SK-N-SH (cell line): Measurements from ENCODE around the gene RIN3. TPM values are rescaled to one million over a fixed set of nuclear protein-coding genes. Genes with fewer than 3 reads are reported as not detected.

Experiments
- CTCF ChIA-PET: fragments of 300-600, 350-600 bp; formaldehyde crosslinking; extraction: SDS; loops from one replicate; lab custom pipeline; 2021; lab: Yijun Ruan, JAX
- POLR2A ChIA-PET: fragments of 350-600 bp; sonication (Branson Sonifier 250); formaldehyde crosslinking; extraction: SDS; loops from one replicate; lab custom pipeline; 2020; ENCODE audit warnings: antibody characterized with exemption, inconsistent platforms; lab: Yijun Ruan, JAX
- DNase-seq: peaks from one replicate; pipeline ENCODE4 v3.0.0; 2012
- H2AFZ ChIP-seq: fragments of 200-600 bp; sonication (generic); 2 replicates; pipeline ENCODE4 v1.8.1; 2016; ENCODE audit warnings: antibody characterized with exemption, mild to moderate bottlenecking, low read depth
- H3F3A ChIP-seq: fragments of 200-600 bp; sonication (generic); replicated peaks from 2 replicates; pipeline ENCODE3; 2016; ENCODE audit warnings: antibody characterized with exemption, mild to moderate bottlenecking; ENCODE audit not compliant: insufficient read depth
- H3K27ac ChIP-seq, 2 experiments: fragments of 200-500 bp in 1 of 2; fragments of 200-600 bp in 1 of 2; sonication (Bioruptor generic) in 1 of 2; sonication (generic), shearing (Covaris generic) in 1 of 2; 2 replicates each; pipeline versions ENCODE4 v1.5.1 to v1.6.1; 2014 to 2016; ENCODE audit warnings: low read depth in 2 of 2, inconsistent platforms in 1 of 2, low read length in 1 of 2, mild to moderate bottlenecking in 1 of 2, mixed read lengths in 1 of 2
- H3K27me3 ChIP-seq: fragments of 200-600 bp; sonication (generic), shearing (Covaris generic); 2 replicates; pipeline ENCODE4 v1.6.1; 2016; ENCODE audit warnings: mixed run types; ENCODE audit not compliant: insufficient read depth
- H3K36me3 ChIP-seq, 2 experiments: fragments of 200-500 bp in 1 of 2; fragments of 200-600 bp in 1 of 2; sonication (Bioruptor generic) in 1 of 2; sonication (generic) in 1 of 2; replicated peaks in 1 of 2; 2 replicates each; pipeline versions ENCODE3 to v1.5.1; 2014 to 2016; ENCODE audit warnings: low read length in 1 of 2, mild to moderate bottlenecking in 1 of 2; ENCODE audit not compliant: insufficient read depth in 2 of 2, control insufficient read depth in 1 of 2
- H3K4me1 ChIP-seq, 2 experiments: fragments of 200-500 bp in 1 of 2; fragments of 200-600 bp in 1 of 2; sonication (Bioruptor generic) in 1 of 2; sonication (generic), shearing (Covaris generic) in 1 of 2; 2 replicates each; pipeline versions ENCODE4 v1.5.1 to v1.6.1; 2014 to 2016; ENCODE audit warnings: low read depth in 1 of 2, low read length in 1 of 2, mixed run types in 1 of 2; ENCODE audit not compliant: insufficient read depth in 2 of 2, control insufficient read depth in 1 of 2
- H3K4me2 ChIP-seq: fragments of 200-600 bp; sonication (generic), shearing (Covaris generic); 2 replicates; pipeline ENCODE4 v1.6.1; 2017; ENCODE audit warnings: mixed run types
- H3K4me3 ChIP-seq, 2 experiments: fragments of 200-500 bp in 1 of 2; fragments of 200-600 bp in 1 of 2; sonication (Bioruptor generic) in 1 of 2; sonication (generic), shearing (Covaris generic) in 1 of 2; 2 replicates each; pipeline versions ENCODE4 v1.5.1 to v1.8.1; 2014 to 2016; ENCODE audit warnings: low read depth in 2 of 2, inconsistent platforms in 1 of 2, low read length in 1 of 2, mild to moderate bottlenecking in 1 of 2, mixed read lengths in 1 of 2, moderate library complexity in 1 of 2
- H3K79me2 ChIP-seq: fragments of 200-600 bp; sonication (generic); 2 replicates; pipeline ENCODE4 v1.8.1; 2017; ENCODE audit warnings: mild to moderate bottlenecking; ENCODE audit not compliant: insufficient read depth
- H3K9ac ChIP-seq: fragments of 200-600 bp; sonication (generic); 2 replicates; pipeline ENCODE4 v1.6.1; 2017; ENCODE audit warnings: mixed run types
- H3K9me2 ChIP-seq: fragments of 200-600 bp; sonication (generic); 2 replicates; pipeline ENCODE4 v1.6.1; 2017; ENCODE audit warnings: mixed run types
- H3K9me3 ChIP-seq: fragments of 200-600 bp; sonication (generic); 2 replicates; pipeline ENCODE4 v1.6.1; 2017; ENCODE audit warnings: mixed run types, mild to moderate bottlenecking, moderate library complexity
- H4K20me1 ChIP-seq: fragments of 200-600 bp; sonication (generic); 2 replicates; pipeline ENCODE4 v1.6.1; 2017; ENCODE audit warnings: mild to moderate bottlenecking, mixed run types; ENCODE audit not compliant: insufficient read depth
- CHD2 ChIP-seq: fragments of 150-350 bp; IDR thresholded peaks from 2 replicates; pipeline ENCODE4 v1.6.1; 2018; ENCODE audit warnings: low read length; ENCODE audit not compliant: partially characterized antibody
- FOSL2 ChIP-seq: IDR thresholded peaks from 2 replicates; pipeline ENCODE4 v1.4.0; 2012; ENCODE audit warnings: low read depth, mild to moderate bottlenecking, moderate library complexity, borderline replicate concordance
- FOXJ3 ChIP-seq: sonication (generic); formaldehyde crosslinking; IDR thresholded peaks from 2 replicates; pipeline ENCODE4 v1.5.1; 2020; ENCODE audit warnings: mild to moderate bottlenecking, missing genetic modification reagents
- JUND ChIP-seq: IDR thresholded peaks from 2 replicates; pipeline ENCODE4 v1.4.0; 2012
- MXI1 ChIP-seq: IDR thresholded peaks from 2 replicates; pipeline ENCODE4 v1.6.1; 2012; ENCODE audit warnings: mild to moderate bottlenecking, low read depth, low read length, improper control_type of control experiment
- NFIC ChIP-seq: IDR thresholded peaks from 2 replicates; pipeline ENCODE4 v1.4.0; 2012; ENCODE audit warnings: borderline replicate concordance
- RAD21 ChIP-seq: IDR thresholded peaks from 2 replicates; pipeline ENCODE4 v1.6.1; 2012; ENCODE audit warnings: mild to moderate bottlenecking, low read length
- RCOR1 ChIP-seq: fragments of 150-350 bp; IDR thresholded peaks from 2 replicates; pipeline ENCODE4 v1.6.1; 2017; ENCODE audit warnings: antibody characterized with exemption, low read length
- WGBS: methylation state at CpG from one replicate; pipeline ENCODE4 v1.1.6; 2017; ENCODE audit warnings: low lambda C conversion rate; 5-methylcytosine and 5-hydroxymethylcytosine counted together
- polyA plus RNA-seq, 3 experiments: library from polyadenylated mRNA; depleted of rRNA; stranded (reverse); fragments of >200 nt; gene quantifications; 2 replicates each; pipeline ENCODE4 v1.2.3, GENCODE V29; 2012
- TF ChIP-seq, protein P1 (sequence below): fragments of 150-350 bp; IDR thresholded peaks from 2 replicates; pipeline ENCODE4 v1.6.1; 2017; ENCODE audit warnings: antibody characterized with exemption, low read length, low read depth, borderline replicate concordance
- TF ChIP-seq, protein P2 (sequence below): IDR thresholded peaks from 2 replicates; pipeline ENCODE4 v1.4.0; 2012; ENCODE audit warnings: low read depth, borderline replicate concordance
- TF ChIP-seq, protein P3 (sequence below): IDR thresholded peaks from 2 replicates; pipeline ENCODE4 v1.6.1; 2012; ENCODE audit warnings: mild to moderate bottlenecking, low read depth, low read length, moderate library complexity

RIN3 gene
- polyA plus RNA-seq, 1 of the 3 experiments (the other 2 are of a cell fraction) = 12.4 TPM

GRCh38 chr14:92702441-92702918 lies 188.9 kb downstream of the RIN3 start:
- Histone ChIP-seq H3K27me3 (no peaks in the 10 kb centered on the region), H3K79me2 (no peaks in the 10 kb centered on the region), H3K9ac (no peak overlapping the region), H3K27ac (no peak overlapping the region), H3K36me3 (peaks cover 0 to 4% of the 10 kb centered on the region in 2 experiments), H2AFZ (no peak overlapping the region), H4K20me1 (no peaks in the 10 kb centered on the region), H3F3A (no peaks in the 10 kb centered on the region), H3K4me2 (no peak overlapping the region), H3K4me1 (no peaks in the 10 kb centered on the region), H3K4me3 (no peak overlapping the region), H3K9me3 (no peaks in the 10 kb centered on the region), H3K9me2 (no peaks in the 10 kb centered on the region)
- DNase-seq = no peak
- TF ChIP-seq RAD21 (no peak), CHD2 (no peak), MXI1 (no peak), JUND (no peak), NFIC (no peak), FOSL2 (no peak), RCOR1 (no peak), FOXJ3 (CRISPR knock-in tag) (no peak)
- TF ChIP-seq, protein P1, sequence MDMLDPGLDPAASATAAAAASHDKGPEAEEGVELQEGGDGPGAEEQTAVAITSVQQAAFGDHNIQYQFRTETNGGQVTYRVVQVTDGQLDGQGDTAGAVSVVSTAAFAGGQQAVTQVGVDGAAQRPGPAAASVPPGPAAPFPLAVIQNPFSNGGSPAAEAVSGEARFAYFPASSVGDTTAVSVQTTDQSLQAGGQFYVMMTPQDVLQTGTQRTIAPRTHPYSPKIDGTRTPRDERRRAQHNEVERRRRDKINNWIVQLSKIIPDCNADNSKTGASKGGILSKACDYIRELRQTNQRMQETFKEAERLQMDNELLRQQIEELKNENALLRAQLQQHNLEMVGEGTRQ = no peak
- TF ChIP-seq, protein P2, sequence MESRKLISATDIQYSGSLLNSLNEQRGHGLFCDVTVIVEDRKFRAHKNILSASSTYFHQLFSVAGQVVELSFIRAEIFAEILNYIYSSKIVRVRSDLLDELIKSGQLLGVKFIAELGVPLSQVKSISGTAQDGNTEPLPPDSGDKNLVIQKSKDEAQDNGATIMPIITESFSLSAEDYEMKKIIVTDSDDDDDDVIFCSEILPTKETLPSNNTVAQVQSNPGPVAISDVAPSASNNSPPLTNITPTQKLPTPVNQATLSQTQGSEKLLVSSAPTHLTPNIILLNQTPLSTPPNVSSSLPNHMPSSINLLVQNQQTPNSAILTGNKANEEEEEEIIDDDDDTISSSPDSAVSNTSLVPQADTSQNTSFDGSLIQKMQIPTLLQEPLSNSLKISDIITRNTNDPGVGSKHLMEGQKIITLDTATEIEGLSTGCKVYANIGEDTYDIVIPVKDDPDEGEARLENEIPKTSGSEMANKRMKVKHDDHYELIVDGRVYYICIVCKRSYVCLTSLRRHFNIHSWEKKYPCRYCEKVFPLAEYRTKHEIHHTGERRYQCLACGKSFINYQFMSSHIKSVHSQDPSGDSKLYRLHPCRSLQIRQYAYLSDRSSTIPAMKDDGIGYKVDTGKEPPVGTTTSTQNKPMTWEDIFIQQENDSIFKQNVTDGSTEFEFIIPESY = no peak
- TF ChIP-seq, protein P3, sequence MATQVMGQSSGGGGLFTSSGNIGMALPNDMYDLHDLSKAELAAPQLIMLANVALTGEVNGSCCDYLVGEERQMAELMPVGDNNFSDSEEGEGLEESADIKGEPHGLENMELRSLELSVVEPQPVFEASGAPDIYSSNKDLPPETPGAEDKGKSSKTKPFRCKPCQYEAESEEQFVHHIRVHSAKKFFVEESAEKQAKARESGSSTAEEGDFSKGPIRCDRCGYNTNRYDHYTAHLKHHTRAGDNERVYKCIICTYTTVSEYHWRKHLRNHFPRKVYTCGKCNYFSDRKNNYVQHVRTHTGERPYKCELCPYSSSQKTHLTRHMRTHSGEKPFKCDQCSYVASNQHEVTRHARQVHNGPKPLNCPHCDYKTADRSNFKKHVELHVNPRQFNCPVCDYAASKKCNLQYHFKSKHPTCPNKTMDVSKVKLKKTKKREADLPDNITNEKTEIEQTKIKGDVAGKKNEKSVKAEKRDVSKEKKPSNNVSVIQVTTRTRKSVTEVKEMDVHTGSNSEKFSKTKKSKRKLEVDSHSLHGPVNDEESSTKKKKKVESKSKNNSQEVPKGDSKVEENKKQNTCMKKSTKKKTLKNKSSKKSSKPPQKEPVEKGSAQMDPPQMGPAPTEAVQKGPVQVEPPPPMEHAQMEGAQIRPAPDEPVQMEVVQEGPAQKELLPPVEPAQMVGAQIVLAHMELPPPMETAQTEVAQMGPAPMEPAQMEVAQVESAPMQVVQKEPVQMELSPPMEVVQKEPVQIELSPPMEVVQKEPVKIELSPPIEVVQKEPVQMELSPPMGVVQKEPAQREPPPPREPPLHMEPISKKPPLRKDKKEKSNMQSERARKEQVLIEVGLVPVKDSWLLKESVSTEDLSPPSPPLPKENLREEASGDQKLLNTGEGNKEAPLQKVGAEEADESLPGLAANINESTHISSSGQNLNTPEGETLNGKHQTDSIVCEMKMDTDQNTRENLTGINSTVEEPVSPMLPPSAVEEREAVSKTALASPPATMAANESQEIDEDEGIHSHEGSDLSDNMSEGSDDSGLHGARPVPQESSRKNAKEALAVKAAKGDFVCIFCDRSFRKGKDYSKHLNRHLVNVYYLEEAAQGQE = no peak
- 98% methylated on average over 7 of the region's 9 CpGs for WGBS
- ChIA-PET CTCF (interaction anchor here (0.8 to 1.0 kb wide), 2 partner anchors 12 to 15 kb away, joined by 3 read pairs; no protein-coding TSS in a partner anchor), POLR2A (no interaction called here)
